A549 treated with dexamethasone at 1 μM for 4 hours (cell line): ENCODE measurements around the gene RAD54L. TPM values are rescaled to one million over a fixed set of nuclear protein-coding genes. Genes with fewer than 3 reads are reported as not detected.

Experiments used
- total RNA-seq: library from RNA; stranded (reverse); fragments of 200-300 nt; extraction: Qiagen RNA extraction; gene quantifications from 5 replicates; pipeline ENCODE4 v1.2.3, GENCODE V29; 2022

Gene RAD54L
- total RNA-seq = 8.8 to 10.4 TPM (median 9.1 TPM) in 5 replicates

GRCh38 chr1:46247436-46248121 lies at the start of gene RAD54L:
TSS of gene RAD54L (plus strand) at chr1:46247763. CDS start at chr1:46248406, 643 bp downstream.

DNA sequence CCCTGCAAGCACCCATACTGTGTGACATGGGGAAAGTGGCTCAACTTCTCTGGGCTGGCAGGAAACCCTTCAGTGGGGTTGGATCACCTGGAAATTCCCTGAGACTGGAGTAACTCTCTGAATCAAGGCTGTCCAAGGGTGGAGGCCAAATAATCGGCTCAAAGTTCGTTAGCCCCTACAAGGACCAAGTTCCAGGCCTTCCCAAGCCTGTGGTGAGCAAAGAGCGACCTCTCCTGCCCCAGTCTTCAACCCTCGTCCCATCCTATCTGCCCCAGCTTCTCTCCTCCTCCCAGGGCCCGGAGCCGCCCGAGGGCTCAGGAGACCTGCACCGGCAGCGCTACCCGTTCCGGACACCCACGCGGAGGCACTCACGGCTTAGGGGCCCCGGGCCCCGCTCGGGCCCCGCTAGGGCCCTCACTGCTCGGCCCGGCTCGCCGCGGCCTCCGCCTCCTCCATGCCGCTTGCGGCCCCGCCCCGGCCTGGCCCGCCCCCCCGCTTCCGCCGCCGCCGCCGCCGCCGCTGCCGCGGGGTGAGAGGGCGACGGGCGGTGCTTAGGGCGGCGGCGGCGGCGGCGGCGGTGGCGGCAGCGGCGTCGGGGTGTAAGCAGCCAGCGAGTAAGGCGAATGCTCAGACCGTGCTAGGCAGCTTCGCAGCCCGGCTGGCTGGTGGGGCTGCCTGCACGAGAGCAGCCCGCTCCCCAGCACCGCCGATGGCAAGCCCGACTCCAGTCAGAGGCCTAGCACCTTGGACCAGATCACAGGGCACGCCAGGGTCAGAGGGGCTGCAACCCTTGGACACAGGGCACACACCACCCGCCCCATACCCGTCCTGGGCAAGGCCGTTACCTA lies 49.4 kb upstream of the RAD54L start, which contains the start of gene POMGNT1:
POMGNT1 (minus strand) TSS at position 471 of the 848 bp plus-strand sequence. CDS start 613 bp downstream, outside the sequence.

DNA sequence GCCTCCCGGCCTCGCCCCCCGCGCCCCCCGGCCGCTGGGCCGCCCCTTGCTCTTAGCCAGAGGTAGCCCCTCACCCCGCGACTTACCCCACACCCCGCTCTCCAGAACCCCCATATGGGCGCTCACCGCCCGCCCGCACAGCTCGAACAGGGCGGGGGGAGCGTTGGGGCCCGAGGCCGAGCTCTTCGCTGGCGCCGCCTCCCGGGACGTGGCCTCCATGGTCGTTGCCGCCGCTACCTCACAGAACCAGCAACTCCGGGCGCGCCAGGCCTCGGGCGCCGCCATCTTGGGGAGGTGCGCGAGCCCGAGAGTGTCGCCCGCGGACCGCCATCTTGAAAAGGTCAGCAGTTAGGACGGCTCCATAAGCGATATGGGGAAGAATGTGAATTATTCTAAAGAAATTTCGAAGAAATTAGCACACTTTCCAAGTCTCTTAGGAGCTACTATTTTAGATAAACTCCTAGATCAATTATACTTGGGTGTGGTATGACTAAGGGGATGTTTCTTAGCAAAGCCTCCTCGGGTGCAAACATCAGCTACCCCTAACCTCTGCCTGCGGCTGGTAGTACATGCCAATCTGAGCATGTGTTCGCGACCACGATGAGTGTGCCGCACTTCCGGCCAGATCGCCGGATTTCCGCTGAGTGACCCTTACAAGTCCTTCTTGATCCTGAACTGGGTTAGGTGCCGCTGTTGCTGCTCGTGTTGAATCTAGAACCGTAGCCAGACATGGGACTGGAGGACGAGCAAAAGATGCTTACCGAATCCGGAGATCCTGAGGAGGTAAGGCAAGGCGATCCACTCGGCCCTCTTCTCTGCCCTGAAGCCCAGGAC lies 55.7 kb downstream of the RAD54L start, which contains the start of the genes LRRC41 and UQCRH:
LRRC41 (minus strand) TSS at position 579 of the 834 bp plus-strand sequence; CDS start at position 285, 294 bp downstream.
UQCRH (plus strand) TSS at position 661 of the 834 bp plus-strand sequence; CDS start at position 730, 69 bp downstream.

Other genes starting within 250 kb of the RAD54L start
- gene PIK3R3, start 115.1 kb upstream of the RAD54L start, total RNA-seq = 1.8 to 2.2 TPM (median 1.8 TPM) in 5 replicates
- gene TSPAN1, start 72.7 kb upstream of the RAD54L start, total RNA-seq = 1.7 to 2.6 TPM (median 2.3 TPM) in 5 replicates
- gene P3R3URF, start 71.3 kb upstream of the RAD54L start, total RNA-seq = not detected in 5 replicates
- 36.0 to 48.3 TPM (median 46.7 TPM) in 5 replicates for gene POMGNT1, start 49.3 kb upstream of the RAD54L start, total RNA-seq
- gene LURAP1, start 44.4 kb upstream of the RAD54L start, total RNA-seq = 0.05 TPM in 1 of 5 replicates, not detected in the others
- gene LRRC41, start 55.9 kb downstream of the RAD54L start, total RNA-seq = 34.2 to 45.2 TPM (median 43.9 TPM) in 5 replicates
- 341 to 613 TPM (median 363 TPM) in 5 replicates for gene UQCRH, start 55.9 kb downstream of the RAD54L start, total RNA-seq
- 10.5 to 15.4 TPM (median 14.4 TPM) in 5 replicates for gene NSUN4, start 93.0 kb downstream of the RAD54L start, total RNA-seq
- 0.48 to 1.2 TPM (median 0.79 TPM) in 5 replicates for gene FAAH, start 146.6 kb downstream of the RAD54L start, total RNA-seq
- 0.55 to 1.0 TPM (median 0.87 TPM) in 5 replicates for gene DMBX1, start 242.1 kb downstream of the RAD54L start, total RNA-seq